Body of pancreas (tissue), 4 donors: ENCODE data around the gene POLR2H. TPM values are rescaled to one million over a fixed set of nuclear protein-coding genes. Genes with fewer than 3 reads are reported as not detected.

Experiments
- ATAC-seq: fragments of 150-250 bp; one replicate; pipeline ENCODE4 v1.9.1; 2016
- DNase-seq, 4 donors: peaks; one replicate each; pipeline ENCODE4 v3.0.0-alpha.2; 2019
- H3K27ac ChIP-seq, 4 donors: fragments of 200-600 bp; sonication (generic); 1 replicate in 3 of 4; 2 replicates in 1 of 4; pipeline versions ENCODE4 v1.5.1 to v1.6.1; 2016 to 2019; ENCODE audit warnings: mild to moderate bottlenecking in 1 of 4, mixed read lengths in 1 of 4, moderate library complexity in 1 of 4
- H3K27me3 ChIP-seq, 2 donors: fragments of 200-600 bp; sonication (generic); one replicate each; pipeline ENCODE4 v1.6.0; 2016; ENCODE audit warnings: mild to moderate bottlenecking in 1 of 2
- H3K36me3 ChIP-seq, 2 donors: fragments of 200-600 bp; sonication (generic); replicated peaks in 1 of 2; 2 replicates each; pipeline ENCODE4 v1.5.1; 2016; ENCODE audit warnings: low read depth in 2 of 2; ENCODE audit not compliant: insufficient read depth in 1 of 2
- H3K4me1 ChIP-seq: fragments of 200-600 bp; sonication (generic); one replicate; pipeline ENCODE4 v1.6.0; 2016
- H3K4me3 ChIP-seq, 2 donors: fragments of 200-600 bp; sonication (generic); 1 replicate in 1 of 2; 2 replicates in 1 of 2; pipeline ENCODE4 v1.5.1; 2016 to 2019
- H3K9me3 ChIP-seq, 3 donors: fragments of 200-600 bp; sonication (generic); 1 replicate in 2 of 3; 2 replicates in 1 of 3; pipeline ENCODE4 v1.5.1; 2016
- POLR2A ChIP-seq, 3 donors: fragments of 450-650 bp; IDR thresholded peaks; one replicate each; pipeline ENCODE4 v1.6.1; 2016; ENCODE audit warnings: antibody characterized with exemption in 3 of 3, mild to moderate bottlenecking in 2 of 3
- WGBS, 2 donors: methylation state at CpG; one replicate each; pipeline ENCODE4 v1.1.5; 2017; 5-methylcytosine and 5-hydroxymethylcytosine counted together
- intact Hi-C: fragments of 100-400 bp; cut with DNase I; formaldehyde crosslinking; loops from one replicate; pipeline ENCODE4 v1.15.1; 2023
- small RNA-seq: library from RNA; depleted of rRNA; stranded (forward); fragments of <200 nt; gene quantifications from one replicate; pipeline ENCODE3, GENCODE V24; 2016
- total RNA-seq, 2 donors: library from RNA; depleted of rRNA; stranded (reverse); fragments of >200 nt; gene quantifications; one replicate each; pipeline ENCODE4 v1.1.0, GENCODE V29; 2016
- TF ChIP-seq, protein P1 (sequence below), 7 experiments: fragments of 450-650 bp in 4 of 7; fragments of 200-600 bp in 3 of 7; sonication (generic) in 3 of 7; IDR thresholded peaks; one replicate each; pipeline ENCODE4 v1.5.1; 2016 to 2019; ENCODE audit warnings: antibody characterized with exemption in 7 of 7

The POLR2H gene
- total RNA-seq, 2 donors from 2014 or later: 32.4 to 137 TPM

DNA sequence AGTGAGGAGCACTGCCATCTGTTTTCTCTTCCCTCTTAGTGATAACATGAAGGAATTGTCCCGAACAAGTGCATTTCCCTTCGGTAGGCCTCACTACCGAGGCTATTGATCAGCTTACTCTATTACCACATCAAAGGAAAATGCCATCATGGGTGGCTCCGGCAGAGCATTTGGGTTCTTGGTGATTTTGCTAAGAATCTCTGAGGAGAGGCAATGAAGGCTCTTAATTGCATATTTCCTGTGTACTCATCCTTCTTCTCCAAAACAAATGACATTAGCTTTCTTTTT, 53.6 kb downstream of the POLR2H start:
- no peak overlapping the region for H3K4me3 ChIP-seq
- no peaks in the 10 kb centered on the region for H3K9me3 ChIP-seq
- H3K27ac ChIP-seq: no peak overlapping the region
- DNase-seq (no peak), ATAC-seq (no peak)
- no peaks in the 10 kb centered on the region for H3K4me1 ChIP-seq
- no peaks in the 10 kb centered on the region for H3K27me3 ChIP-seq
- TF ChIP-seq, protein P1, sequence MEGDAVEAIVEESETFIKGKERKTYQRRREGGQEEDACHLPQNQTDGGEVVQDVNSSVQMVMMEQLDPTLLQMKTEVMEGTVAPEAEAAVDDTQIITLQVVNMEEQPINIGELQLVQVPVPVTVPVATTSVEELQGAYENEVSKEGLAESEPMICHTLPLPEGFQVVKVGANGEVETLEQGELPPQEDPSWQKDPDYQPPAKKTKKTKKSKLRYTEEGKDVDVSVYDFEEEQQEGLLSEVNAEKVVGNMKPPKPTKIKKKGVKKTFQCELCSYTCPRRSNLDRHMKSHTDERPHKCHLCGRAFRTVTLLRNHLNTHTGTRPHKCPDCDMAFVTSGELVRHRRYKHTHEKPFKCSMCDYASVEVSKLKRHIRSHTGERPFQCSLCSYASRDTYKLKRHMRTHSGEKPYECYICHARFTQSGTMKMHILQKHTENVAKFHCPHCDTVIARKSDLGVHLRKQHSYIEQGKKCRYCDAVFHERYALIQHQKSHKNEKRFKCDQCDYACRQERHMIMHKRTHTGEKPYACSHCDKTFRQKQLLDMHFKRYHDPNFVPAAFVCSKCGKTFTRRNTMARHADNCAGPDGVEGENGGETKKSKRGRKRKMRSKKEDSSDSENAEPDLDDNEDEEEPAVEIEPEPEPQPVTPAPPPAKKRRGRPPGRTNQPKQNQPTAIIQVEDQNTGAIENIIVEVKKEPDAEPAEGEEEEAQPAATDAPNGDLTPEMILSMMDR (IDR thresholded peaks at IDR 0.05): no peak
- TF ChIP-seq POLR2A (IDR thresholded peaks at IDR 0.05): no peak
- intact Hi-C loops: loop anchor here (10.0 kb wide), 1 partner anchor 100 kb away; no protein-coding TSS in a partner anchor
- H3K36me3 ChIP-seq: no peaks in the 10 kb centered on the region
- 69 to 76% methylated on average over 4 of the region's 4 CpGs for WGBS, 2 donors

DNA sequence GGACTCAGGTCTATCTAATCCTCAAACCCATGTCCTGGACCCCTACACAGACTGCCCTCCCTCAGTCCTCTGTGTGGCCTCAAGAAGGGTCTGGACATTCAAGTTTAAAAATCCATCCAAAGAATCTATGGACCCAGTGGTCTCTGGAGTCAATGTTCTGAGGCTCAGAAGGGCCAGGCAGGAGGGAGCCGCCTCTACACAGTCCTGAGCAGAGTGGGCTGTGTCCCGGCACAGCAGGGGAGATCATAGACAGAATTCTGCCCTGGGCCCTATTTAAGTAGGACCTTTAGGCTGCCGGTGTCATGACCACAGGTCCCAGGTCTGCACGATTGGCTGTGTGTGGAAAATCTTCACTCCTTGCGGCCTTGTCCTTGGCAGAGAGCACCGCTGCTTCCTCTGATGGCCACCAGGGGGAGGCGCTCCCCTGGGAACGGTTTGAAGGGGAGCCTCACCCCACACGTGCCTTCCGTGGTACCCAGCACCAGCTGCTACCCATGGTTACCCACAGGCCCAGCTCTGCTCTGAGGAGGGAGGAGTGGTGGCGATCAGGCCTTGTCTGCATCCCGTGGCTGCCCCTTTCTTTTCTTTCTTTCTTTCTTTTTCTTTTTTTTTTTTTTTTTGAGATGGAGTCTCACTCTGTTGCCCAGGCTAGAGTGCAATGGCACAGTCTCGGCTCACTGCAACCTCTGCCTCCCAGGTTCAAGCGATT, 56.3 kb downstream of the POLR2H start:
- H3K27me3 ChIP-seq: no peaks in the 10 kb centered on the region
- H3K4me1 ChIP-seq: no peaks in the 10 kb centered on the region
- 23% methylated on average over 9 to 13 of the region's 14 CpGs for WGBS, 2 donors
- DNase-seq (peak; percentile 72 to 81 (median 79)), ATAC-seq (peak; percentile 90)
- H3K4me3 ChIP-seq: no peak overlapping the region
- no peak overlapping the region for H3K27ac ChIP-seq
- intact Hi-C loops: loop anchor here (10.0 kb wide), 1 partner anchor 97 kb away; no protein-coding TSS in a partner anchor
- no peak for TF ChIP-seq POLR2A (IDR thresholded peaks at IDR 0.05)
- TF ChIP-seq, protein P1 (IDR thresholded peaks at IDR 0.05): peak; percentile 75 to 94 (median 84)
- H3K36me3 ChIP-seq: no peaks in the 10 kb centered on the region
- H3K9me3 ChIP-seq: peaks cover 0 to 2% (median 0%) of the 10 kb centered on the region in 3 donors

Small RNA genes within 50 kb of the gene (small RNA-seq; reads per million reads assigned to genes)
- 2,456 reads per million, percentile 99 among the genes with 10 or more reads in this experiment for gene SNORD66

Other genes starting within 250 kb of the POLR2H start
- gene EIF2B5, start 226.4 kb upstream of the POLR2H start, total RNA-seq: 10 to 100 TPM in 1 of 2 donors, 1 to 10 TPM in 1; 9.9 to 21.8 TPM
- gene DVL3, start 206.3 kb upstream of the POLR2H start, total RNA-seq: 10 to 100 TPM; 40.0 to 53.4 TPM
- gene AP2M1, start 186.9 kb upstream of the POLR2H start, total RNA-seq: 10 to 100 TPM; 53.4 to 70.9 TPM
- gene ABCF3, start 175.5 kb upstream of the POLR2H start, total RNA-seq: 10 to 100 TPM; 41.8 to 46.1 TPM
- 10 to 100 TPM in 1 of 2 donors, 1 to 10 TPM in 1; 6.0 to 15.8 TPM for gene VWA5B2, start 132.1 kb upstream of the POLR2H start, total RNA-seq
- 10 to 100 TPM; 32.4 to 67.6 TPM for gene ALG3, start 112.7 kb upstream of the POLR2H start, total RNA-seq
- 1 to 10 TPM; 3.0 to 3.4 TPM for gene EEF1AKMT4, start 112.0 kb upstream of the POLR2H start, total RNA-seq
- gene CAMK2N2, start 100.2 kb upstream of the POLR2H start, total RNA-seq: 1 to 10 TPM; 1.6 to 1.8 TPM
- 10 to 100 TPM; 11.7 to 18.8 TPM for gene ECE2, start 85.7 kb upstream of the POLR2H start, total RNA-seq
- 10 to 100 TPM; 75.0 to 83.7 TPM for gene PSMD2, start 62.5 kb upstream of the POLR2H start, total RNA-seq
- 100 to 1,000 TPM; 146 to 213 TPM for gene EIF4G1, start 47.1 kb upstream of the POLR2H start, total RNA-seq
- 10 to 100 TPM; 11.5 to 13.5 TPM for gene FAM131A, start 24.1 kb upstream of the POLR2H start, total RNA-seq
- 10 to 100 TPM in 1 of 2 donors, 1 to 10 TPM in 1; 7.5 to 12.2 TPM for gene CLCN2, start 105 bp upstream of the POLR2H start, total RNA-seq
- not detected for gene THPO, start 16.5 kb downstream of the POLR2H start, total RNA-seq
- 10 to 100 TPM; 47.2 to 50.4 TPM for gene CHRD, start 18.3 kb downstream of the POLR2H start, total RNA-seq
- 10 to 100 TPM in 1 of 2 donors, 1 to 10 TPM in 1; 7.9 to 10.1 TPM for gene EPHB3, start 200.1 kb downstream of the POLR2H start, total RNA-seq